ENCODE data around the gene TAS2R13.

TAS2R13 gene

DNA sequence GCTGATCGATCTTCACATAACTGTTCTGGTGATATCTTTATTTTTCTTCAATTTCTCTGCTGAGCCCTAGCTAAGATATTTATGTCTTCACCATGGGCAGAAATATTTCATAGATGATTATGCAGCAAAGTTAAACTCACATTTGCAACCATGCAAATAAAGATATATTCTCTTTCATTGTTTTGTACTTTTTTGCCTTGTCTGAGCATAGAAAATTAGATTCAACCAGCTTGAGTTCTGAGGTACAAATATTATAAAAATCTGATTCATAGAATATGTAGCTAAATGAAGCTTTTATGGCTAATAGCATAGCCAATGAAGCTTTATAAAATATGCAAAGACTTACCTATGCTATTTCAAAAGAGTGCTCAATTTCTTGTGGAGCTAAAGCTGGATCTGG is at the start of gene TAS2R13:
Gene TAS2R13, minus strand, starts transcription at position 101 of the 400 bp plus-strand sequence. CDS start 264 bp downstream, outside the sequence.
- DNase-seq, result no peak

DNA sequence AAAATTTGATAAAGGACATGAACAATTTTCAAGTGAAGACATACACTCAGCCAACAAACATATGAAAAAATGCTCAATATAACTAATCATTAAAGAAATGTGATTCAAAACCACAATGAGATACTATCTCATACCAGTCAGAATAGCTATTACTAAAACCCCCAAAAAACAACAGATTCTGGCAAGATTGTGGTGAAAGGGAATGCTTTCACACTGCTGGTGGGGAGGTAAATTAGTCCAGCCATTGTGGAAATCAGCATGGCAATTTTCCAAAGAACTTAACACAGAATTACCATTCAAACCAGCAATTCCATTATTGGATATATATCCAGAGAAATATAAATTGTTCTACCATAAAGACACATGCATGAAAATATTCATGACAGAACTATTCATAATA is 48.4 kb upstream of the TAS2R13 start:
- no peak for DNase-seq

DNA sequence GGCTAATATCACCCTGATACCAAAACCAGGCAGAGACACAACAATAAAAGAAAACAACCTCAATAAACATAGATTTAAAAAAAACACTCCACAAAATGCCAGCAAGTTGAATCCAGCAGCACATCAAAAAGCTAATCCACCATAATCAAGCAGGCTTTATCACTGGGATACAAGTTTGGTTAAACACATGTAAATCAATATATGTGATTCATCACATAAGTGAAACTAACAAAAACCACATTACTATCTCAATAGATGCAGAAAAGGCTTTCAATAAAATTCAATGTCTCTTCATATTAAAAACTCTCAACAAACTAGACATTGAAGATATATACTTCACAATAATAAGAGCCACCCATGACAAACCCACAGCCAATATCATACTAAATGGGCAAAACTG is 46.7 kb upstream of the TAS2R13 start:
- no peak for DNase-seq

DNA sequence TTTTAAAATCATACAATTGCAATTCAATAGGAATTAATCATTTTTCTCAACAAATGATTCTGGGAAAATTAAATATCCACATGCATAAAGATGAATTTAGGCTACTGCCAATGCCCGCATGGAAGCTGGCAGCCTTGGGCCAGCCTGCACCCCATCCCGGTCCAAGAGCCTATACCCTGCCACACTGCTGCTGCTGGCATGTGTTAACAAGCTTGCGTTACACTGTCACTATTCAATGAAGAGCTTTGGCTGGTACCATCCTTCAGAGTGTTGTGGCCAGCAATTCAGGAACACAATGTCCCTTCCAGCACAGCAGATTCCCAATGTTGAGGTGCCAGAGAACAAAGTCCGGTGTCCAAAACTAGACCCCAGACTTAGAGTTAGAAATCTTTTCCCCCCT is 43.3 kb upstream of the TAS2R13 start:
- no peak for DNase-seq

DNA sequence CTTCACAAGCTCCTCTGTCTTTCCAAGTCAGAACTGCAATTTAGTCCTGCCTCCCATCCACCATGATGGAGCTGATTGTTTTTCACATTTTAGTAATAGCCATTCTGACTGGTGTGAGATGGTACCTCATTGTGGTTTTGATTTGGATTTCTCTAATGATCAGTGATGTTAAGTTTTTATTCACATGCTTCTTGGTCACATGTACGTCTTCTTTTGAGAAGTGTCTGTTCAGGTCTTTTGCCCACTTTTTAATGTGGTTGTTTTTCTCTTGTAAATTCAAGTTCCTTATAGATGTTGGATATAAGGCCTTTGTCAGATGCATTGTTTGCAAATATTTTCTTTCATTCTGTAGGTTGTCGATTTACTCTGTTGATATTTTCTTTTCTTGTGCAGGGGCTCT is 33.8 kb upstream of the TAS2R13 start:
- DNase-seq, result no peak

DNA sequence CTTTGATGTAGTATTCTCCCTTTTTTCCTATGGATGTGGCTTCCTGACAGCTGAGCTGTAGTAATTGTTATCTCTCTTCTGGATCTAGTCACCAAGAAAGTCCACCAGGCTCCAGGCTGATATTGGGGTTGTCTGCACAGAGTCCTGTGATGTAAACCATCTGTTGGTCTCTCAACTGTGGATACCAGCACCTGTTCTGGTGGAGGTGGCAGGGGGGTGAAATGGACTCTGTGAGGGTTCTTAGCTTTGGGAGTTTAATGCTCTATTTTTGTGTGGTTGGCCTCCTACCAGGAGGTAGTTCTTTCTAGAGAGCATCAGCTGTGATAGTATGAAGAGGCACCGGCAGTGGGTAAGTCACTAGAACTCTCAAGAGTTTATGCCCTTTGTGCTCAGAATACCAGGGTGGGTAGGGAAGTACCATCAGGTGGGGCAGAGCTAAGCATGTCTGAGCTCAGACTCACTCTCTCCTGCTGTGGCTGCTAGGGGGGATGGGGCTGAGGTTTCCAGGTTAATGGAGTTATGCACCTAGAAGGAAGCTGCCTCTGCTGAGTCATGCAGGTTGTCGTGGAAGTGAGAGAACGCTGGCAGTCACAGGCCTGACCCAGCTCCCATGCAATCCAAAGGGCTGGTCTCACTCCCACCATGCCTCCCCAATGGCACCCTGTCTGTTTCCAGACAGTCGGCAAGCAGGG is 32.7 kb upstream of the TAS2R13 start:
- DNase-seq, result peak; percentile 2

DNA sequence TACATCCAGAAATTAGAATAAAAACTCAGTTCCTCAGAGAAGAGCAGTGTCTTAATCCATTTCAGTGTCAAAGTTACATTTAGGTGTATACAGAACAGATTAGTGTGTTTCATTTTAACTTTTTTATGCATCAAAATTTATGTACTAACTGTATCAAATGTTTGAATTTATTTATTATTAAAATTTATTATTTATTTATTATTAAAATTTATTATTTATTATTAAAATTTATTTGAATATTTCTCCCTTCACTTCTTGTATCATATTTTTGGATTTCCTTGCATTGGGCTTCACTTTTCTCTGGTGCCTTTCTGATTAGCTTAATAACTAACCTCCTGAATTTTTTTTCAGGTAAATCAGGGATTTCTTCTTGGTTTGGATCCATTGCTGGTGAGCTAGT is 32.0 kb upstream of the TAS2R13 start:
- no peak for DNase-seq

DNA sequence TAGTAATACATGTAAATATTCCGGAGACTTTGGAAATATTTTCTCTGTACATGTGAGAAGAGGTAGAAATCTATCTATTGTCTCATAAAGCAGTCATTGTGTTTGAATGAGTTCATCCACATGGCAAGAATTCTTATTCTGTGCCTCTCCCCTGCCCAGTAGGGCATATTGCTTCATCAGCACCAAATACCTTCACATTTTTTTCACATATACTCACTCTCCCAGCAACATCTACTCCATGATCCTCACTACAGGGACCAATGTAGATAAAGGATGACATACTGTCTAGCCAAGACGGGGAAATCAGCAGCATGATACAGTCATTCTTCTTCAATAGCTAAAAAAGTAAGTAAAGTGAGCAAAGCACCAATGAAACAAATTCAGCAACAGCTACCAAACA is 31.0 kb upstream of the TAS2R13 start:
- DNase-seq, result no peak

- no peak for DNase-seq
These were observed 29.8 kb upstream of the TAS2R13 start, which contains the start of gene TAS2R14 for GRCh38 chr12:10939163-10939562. Gene TAS2R14 (minus strand): TSS chr12:10939263. CDS start chr12:10939207, 56 bp downstream.

GRCh38 chr12:10936506-10936905 is 27.1 kb upstream of the TAS2R13 start:
- no peak for DNase-seq

- no peak for DNase-seq
These were observed 19.5 kb upstream of the TAS2R13 start, which contains the start of gene PRH2 for GRCh38 chr12:10928746-10929286. Gene PRH2 (plus strand): TSS chr12:10929236. CDS start chr12:10929274, 38 bp downstream.

GRCh38 chr12:10926269-10926668 is 16.9 kb upstream of the TAS2R13 start:
- no peak for DNase-seq

DNA sequence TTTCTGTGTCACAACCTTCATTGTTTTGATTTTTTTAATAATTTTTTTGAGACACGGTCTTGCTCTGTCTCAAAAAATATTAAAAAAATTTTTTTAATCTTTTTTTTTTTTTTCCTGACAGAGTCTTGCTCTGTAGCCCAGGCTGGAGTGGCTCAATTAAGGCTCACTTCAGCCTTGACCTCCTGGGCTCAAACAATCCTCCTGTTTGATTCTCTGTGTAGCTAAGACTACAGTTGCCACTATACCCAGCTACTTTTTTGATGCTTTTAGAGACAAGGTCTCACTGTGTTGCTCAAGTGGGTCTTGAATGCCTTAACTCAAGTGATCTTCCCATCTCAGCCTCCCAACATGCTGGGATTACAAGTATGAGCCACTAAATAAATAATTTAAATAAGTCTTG is 10.4 kb upstream of the TAS2R13 start:
- DNase-seq, result no peak

GRCh38 chr12:10910380-10910779 is 1.0 kb upstream of the TAS2R13 start:
- no peak for DNase-seq

- no peak for DNase-seq
These were observed 4.7 kb downstream of the TAS2R13 start for GRCh38 chr12:10904686-10905085.

- no peak for DNase-seq
These were observed 7.9 kb downstream of the TAS2R13 start for GRCh38 chr12:10901427-10901826.

GRCh38 chr12:10900972-10901371 is 8.4 kb downstream of the TAS2R13 start:
- no peak for DNase-seq

DNA sequence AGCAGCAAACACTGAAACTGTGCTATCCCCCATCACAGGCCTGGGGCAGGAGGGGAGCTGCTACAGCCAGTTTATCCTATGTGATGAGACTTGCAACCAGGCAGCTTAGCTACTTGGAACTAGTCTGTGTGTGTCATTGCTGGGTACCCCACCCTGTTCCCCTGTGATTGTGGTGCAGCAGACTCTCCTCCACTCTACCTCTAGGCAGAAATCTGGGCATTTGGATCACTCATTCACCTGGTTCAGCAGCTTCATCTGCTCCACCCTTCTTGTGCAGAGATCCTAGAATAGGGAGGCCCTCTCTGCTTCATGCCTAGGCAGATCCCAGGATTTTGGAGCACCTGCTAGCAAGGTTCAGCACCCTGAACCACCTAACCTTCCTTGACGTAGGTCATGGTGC is 8.8 kb downstream of the TAS2R13 start:
- no peak for DNase-seq

GRCh38 chr12:10896854-10897253 is 12.5 kb downstream of the TAS2R13 start:
- DNase-seq, result no peak

DNA sequence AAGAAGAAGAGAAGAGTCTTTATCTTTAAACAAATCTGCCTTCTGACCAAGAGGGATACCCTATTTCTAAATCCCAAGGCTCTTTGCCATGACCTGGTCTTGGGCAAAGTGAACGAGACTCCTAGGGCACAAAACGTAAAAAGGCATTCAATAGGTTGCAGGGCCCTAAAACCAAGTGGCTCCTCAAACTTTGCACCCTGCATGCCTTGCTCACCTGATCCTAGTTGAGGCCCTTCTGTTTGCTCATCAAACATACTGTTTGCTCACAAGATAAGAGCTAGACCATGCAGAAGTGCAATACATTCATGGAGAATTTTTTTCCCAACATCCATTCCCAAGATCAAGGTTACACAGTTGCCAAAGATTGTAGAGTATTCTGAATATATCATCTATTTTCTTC is 17.4 kb downstream of the TAS2R13 start:
- no peak for DNase-seq

GRCh38 chr12:10889226-10889625 is 20.1 kb downstream of the TAS2R13 start:
- DNase-seq, result no peak

GRCh38 chr12:10884086-10884725 is 25.2 kb downstream of the TAS2R13 start, which contains the start of gene PRH1:
Gene PRH1 (minus strand): TSS chr12:10884255. CDS start chr12:10884217, 38 bp downstream.
- no peak for DNase-seq

- no peak for DNase-seq
These were observed 36.0 kb downstream of the TAS2R13 start for GRCh38 chr12:10873378-10873777.

DNA sequence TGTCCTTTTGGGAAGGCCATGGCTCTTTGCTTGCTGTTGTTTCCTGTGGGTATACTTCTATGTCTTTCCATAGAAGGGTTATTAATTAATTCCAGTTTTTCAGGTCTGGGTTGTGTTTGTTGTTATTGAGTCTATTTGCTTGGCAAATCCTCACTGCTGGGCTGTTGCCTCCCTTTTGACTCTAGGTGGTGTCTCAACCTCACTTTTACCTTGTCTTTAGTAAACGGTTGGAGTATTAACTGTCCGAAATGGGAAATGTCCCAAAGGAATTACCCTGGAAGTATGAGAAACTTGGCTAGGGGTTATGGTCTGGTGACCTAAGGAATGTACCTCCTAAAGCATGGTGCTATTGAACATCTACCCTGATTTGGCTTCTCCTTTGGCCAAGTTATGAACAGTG is 42.0 kb downstream of the TAS2R13 start:
- no peak for DNase-seq

All from NCI-H69 (cell line).